Measurements from ENCODE around the gene TMEM18.
"Not testable (repeated sequence)": the region's sequence is repeated elsewhere in the genome, so short reads cannot be mapped to it uniquely, and the experiment has no call there.

TMEM18 gene

DNA sequence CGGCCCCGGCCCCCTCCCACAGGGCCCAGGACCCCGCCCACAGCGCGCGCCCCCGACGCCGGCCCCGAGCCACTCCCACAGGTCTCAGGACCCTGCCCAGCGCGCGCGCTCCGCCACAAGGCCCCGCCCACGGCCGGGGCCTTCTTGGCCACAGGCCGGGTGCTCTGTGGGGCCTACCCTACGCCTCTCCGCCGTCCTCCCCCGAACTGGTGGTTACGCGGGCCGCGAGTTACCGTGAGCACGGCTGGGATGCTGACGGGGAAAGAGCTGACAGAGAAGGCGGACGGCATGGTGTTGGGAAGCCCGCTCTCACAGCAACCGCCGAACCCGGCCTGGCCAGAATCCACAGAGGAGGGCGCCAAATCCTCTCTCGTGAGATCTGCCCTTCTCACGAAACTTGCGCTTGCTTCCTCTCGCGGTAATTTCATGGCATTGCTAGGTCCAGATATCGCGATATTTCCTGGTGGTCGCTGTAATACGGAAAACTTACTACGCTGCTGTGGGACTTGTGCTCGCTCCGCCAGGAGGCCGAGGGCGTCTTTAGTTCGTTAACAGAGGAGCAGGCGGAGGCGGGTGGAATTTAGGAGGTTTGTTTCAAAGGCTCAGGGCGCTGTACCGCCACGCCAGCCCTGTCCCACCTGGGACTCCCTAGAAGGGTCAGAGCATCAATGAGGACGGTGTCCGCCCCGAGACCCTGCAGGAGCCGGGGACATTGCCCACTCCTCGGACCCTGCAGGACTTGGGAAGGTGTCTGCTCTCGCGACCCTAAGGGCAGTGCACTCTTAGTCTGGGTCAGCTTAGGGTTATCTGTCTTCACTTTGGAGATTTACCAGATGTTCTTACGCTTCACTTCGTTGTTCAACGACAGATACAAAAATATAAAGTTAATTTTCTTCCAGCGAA is at the start of gene TMEM18:
TMEM18 (minus strand) TSS at position 351 of the 903 bp plus-strand sequence; CDS start at position 290, 61 bp downstream.
- DNase-seq, result peak; percentile 88

- no peak for DNase-seq
These were observed 49.0 kb upstream of the TMEM18 start for GRCh38 chr2:726169-726568.

- no peak for DNase-seq
These were observed 48.3 kb upstream of the TMEM18 start for GRCh38 chr2:725468-725867.

DNA sequence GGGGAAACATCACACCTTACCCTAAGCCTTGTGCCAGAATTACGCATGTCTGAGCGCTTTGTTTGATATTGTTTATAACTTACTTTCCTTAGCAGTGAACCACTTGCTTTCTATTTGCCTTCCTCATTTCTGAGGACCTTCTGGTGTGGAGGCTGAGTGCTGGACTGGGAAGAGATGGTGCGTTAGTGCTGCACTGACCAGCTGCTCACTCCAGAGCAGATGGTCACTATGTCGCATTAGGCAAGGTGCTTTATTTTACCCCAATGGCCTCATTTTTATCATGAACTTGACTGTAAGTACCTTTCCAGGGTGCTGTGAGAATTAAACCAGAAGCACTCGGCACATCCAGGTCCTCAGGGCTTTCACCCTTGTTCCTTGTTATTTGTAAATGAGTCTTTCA is 46.6 kb upstream of the TMEM18 start:
- DNase-seq, result no peak

DNA sequence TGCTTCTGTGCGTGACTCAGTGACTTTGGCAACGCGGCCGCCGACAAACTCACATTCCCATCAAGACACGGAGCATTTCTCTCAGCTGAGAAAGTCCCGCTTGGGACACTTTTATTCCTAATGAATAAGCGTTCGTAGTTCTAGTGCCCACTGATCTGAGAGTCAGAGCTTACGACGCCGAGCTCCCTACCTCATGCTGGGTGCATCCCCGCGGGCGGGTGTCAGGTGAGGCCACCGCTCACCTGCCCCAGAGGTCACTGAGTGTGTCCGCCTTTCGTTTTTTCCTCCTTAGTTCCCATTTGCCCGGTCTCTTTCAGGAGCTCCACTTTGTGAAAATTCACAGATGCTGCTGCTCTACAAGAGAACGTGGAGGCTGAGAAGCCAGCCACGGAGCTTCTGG is 43.6 kb upstream of the TMEM18 start:
- DNase-seq, result no peak

- no peak for DNase-seq
These were observed 42.5 kb upstream of the TMEM18 start for GRCh38 chr2:719734-720133.

DNA sequence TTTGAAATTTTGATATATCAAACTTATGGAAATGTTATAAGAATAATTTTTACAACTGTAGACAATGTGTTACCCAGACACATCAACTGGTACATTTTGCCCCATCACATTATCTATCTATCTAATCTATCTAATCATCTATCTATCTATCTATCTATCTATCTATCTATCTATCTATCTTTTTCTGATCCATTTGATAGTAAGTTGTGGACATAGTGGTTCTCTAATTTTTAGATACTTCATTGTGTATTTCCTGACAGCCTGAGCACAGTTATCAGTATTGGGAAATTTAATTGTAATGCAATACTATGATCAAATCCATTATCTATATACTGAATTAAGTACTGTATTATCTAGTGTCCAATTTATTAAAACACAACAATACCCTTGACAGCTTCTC is 42.0 kb upstream of the TMEM18 start:
- DNase-seq, result no peak

DNA sequence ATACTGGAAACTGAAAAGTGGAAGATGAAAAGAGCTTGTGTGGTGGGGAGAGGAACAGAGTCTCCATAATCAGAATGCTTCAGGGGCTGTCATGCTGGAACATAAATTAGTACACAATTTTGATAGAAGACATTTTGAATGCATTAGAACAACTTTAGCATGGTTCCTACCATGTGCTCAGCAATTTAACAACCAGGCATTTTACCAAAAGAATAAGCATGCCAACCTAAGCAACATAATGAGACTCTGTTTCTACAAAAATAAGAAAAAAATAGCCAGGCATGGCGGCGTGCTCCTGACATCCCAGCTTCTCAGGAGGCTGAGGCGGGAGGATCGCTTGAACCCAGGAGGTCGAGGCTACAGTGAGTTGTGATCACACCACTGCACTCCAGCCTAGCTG is 40.5 kb upstream of the TMEM18 start:
- no peak for DNase-seq

- DNase-seq, result no peak
These were observed 38.8 kb upstream of the TMEM18 start for GRCh38 chr2:715854-716560.

DNA sequence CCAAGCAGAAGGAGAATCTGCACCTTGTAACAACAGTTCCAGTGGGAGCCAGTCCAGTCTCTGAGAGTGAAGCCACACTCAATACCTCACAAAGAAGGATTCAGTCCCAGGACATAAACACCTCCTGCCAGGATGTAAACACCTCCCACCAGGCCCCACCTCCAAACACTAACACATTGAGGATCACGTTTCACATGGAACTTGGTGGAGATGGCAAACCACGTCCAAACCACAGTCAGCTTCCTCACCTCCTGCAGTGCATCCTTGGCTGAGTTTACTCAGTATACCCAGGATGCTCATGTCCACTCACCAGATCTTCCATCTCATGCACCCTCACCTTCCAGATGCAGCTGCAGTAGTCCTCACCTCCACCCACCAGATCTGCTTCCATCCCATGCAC is 37.8 kb upstream of the TMEM18 start:
- DNase-seq, result no peak

DNA sequence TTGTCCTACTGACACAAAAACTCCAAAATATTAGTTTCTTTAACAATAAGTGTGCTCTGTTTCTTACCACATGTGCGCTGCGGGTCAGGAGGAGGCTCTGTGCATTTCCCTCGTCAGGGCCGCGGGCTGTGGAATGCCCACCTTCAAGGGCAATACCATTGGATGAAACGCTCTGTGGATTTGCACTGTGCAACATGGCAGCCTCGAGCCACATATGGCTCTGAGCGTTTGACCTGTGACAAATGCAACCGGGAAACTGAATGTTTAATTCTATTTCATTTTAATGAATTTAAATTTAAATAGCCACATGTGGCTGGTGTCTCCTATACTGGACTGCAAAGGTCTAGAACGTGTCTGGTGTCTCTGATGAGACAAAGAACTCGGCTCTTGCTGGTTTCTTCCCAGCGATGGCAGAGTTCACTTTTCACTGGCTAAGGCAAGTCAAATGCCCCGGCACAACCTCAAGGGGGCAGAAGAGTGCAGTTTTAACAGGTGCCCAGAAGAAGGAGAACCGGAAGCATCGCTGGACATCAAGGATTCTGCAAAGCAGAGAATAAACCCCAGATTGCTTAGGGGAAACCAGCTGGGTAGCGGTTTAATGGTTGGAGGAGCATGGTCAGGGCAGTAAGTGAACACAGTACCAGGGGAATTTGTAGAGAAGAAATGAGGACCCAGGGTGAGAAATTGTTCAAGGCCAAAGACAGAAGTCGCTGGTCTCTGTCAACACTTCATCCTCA is 37.0 kb upstream of the TMEM18 start:
- peak; percentile 25 for DNase-seq

GRCh38 chr2:710867-711665 is 33.9 kb upstream of the TMEM18 start:
- no peak for DNase-seq

DNA sequence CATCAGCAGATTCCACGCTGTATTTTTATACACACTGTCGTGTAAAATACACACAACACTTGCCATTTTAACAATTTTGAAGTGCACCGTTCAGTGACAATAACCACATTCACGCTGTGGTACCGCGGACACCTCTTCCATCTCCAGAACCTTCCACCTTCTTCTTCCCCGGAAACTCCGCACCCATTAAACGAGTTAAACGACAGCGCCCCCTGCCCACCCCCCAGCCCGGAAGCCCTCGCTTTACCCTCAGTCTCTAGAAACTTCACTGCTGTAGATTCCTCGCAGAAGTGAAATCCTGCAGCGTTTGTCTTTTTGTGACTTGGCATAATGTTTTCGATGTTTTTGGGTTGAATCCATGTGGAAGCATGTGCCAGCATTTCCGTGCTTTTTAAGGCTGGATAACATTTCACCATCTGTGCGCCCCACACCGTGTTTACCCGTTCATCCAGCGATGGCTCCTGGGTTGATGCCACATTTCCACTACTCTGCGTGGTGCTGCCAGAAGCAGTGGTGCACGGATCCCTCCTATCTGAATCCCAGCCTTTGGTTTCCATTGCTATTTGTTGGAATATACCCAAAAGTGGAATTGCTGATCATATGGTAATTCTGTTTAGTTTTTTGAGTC is 32.0 kb upstream of the TMEM18 start:
- DNase-seq, result no peak

DNA sequence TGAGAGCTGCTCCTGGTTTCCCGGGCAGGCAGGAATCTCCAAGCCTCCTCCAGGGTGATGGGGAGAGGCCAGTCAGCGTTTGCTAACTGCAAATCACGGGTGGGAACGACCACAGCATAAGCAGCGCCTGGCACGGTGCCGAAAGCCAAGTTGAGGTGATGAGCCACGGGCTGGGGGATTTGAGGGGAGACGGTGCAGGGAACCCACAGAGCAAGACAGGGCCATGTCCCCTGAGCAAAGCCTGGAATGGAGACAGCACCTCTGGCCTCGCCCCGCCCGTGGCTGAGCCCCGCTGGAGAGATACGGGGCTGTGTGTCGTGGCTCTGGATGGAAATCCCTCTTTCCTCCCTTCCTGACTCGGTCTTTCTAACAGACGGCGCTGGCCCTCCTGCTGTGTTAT is 31.5 kb upstream of the TMEM18 start:
- DNase-seq, result no peak

GRCh38 chr2:705971-706511 is 28.8 kb upstream of the TMEM18 start:
- DNase-seq, result no peak

DNA sequence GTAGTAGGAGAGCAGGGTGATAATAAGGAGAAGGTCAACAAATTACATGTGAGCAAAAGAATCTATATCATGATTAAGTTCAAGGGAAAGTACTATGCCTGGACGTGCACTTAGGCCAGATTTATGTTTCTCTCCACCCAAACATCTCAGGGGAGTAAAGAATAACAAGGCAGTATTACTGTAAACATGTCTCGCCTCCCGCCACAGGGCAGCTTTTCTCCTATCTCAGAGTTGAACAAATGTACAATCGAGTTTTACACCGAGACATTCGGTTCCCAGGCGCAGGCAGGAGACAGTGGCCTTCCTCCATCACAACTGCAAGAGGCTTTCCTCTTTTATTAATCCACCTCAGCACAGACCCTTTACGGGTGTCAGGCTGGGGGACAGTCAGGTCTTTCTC is 25.6 kb upstream of the TMEM18 start:
- DNase-seq, result not testable (repeated sequence)

DNA sequence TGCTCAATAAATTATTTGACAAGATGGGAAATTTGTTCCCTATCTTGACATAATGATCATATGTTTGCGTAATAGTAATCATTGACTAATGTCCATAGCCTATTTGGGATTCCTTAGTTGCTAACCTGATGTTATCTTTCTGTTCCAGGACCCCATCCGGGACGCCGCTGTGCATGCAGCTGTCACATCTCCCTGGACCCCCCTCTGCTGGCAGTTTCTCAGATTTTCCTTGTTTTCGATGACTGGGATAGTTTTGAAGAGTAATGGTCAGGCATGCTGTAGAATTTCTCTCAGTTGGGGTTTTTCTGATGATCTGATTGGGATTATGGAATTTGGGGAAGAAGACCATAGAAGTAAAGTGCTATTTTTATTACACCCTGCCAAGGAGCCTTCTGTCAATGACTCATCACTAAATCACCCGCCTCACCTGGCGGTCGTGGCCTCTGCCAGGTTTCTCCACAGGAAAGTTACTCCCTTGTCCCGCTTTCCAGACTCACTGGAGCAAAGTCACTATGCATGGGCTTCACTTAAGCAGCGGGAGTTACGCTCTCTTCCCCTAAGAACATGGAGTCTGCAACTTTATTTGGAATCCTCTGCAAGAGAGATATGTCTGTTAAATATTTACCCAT is 19.9 kb upstream of the TMEM18 start:
- no peak for DNase-seq

- DNase-seq, result no peak
These were observed 19.3 kb upstream of the TMEM18 start for GRCh38 chr2:696463-696862.

- no peak for DNase-seq
These were observed 17.8 kb upstream of the TMEM18 start for GRCh38 chr2:694906-695510.

DNA sequence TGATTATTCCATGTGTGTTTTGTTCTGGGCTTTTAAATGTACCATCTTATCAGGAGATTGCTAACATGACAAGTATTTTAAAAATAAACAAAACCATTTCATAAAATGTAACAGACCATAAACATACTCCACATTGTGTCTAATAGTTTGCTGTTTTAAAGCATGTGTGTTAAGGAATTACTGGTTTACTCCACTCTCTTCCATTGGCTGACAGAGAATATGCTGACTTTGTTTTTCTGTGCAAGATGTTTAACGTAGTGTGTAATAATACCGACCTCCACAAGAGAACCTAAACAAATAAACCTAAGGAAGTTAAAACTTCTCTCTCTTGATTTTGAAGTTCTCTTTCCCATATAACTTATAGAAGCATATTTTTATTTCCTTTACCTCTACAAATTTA is 17.0 kb upstream of the TMEM18 start:
- no peak for DNase-seq

DNA sequence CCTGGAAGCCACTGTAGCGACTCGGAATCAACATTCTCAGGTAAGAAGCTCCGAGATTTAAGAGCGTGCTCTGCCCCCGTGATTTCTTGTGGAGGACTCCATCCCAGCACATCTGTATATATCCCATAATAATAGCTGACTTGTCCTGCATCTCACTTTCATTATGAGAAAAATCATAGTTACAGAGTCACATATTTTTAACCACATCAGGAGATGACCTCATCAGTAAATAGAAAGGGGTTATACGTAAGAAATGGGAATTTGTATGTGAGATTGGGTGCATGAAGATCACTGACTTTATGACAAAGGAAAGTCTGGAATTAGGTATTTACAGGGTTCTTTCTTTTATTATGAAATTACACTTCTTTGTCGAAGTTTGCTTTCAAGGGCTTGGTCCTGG is 16.4 kb upstream of the TMEM18 start:
- DNase-seq, result no peak
